Measurements from ENCODE around the gene DSG4. TPM values are rescaled to one million over a fixed set of nuclear protein-coding genes. Genes with fewer than 3 reads are reported as not detected.

DSG4 gene
- total RNA-seq, 6 donors from 2014 or later, result not detected

DNA sequence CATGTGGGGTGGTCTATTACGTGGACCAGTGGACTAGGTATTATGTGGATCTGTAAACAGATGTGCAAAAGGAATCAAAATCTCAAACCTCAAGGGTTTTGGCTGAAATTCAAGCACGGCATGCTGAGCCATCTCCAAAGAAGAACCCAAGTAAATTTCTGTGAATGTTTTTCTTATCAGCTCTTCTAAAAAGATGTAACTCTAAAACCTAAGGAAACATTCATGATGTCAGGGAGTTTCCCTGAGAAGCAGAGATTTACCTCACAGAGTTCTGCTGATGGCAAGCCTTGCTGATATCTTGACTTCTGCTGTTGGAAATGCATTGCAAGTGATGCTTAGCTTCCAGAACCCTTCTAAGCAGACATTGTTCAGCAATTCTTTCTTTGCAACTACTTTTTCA is 21.6 kb downstream of the DSG4 start:
- no peak overlapping the region for H3K27ac ChIP-seq
- H3K9me3 ChIP-seq, result no peaks in the 10 kb centered on the region
- DNase-seq (no peak), ATAC-seq (ENCODE audit: low FRiP score in 2 of 2) (no peak)
- WGBS, 2 donors, result 63 to 66% methylated on average over 2 of the region's 2 CpGs
- no peaks in the 10 kb centered on the region for H3K36me3 ChIP-seq
- no peak for TF ChIP-seq POLR2A (IDR thresholded peaks at IDR 0.05)
- no peak for TF ChIP-seq POLR2AphosphoS5 (IDR thresholded peaks at IDR 0.05)
- TF ChIP-seq CTCF (IDR thresholded peaks at IDR 0.05), result no peak
- TF ChIP-seq EP300 (IDR thresholded peaks at IDR 0.05), result no peak
- no peaks in the 10 kb centered on the region for H3K27me3 ChIP-seq
- H3K4me3 ChIP-seq, result no peak overlapping the region
- peaks cover 0 to 11% (median 0%) of the 10 kb centered on the region in 4 donors for H3K4me1 ChIP-seq

- 47 to 51% methylated on average over 6 of the region's 6 CpGs for WGBS, 2 donors
- Histone ChIP-seq H3K4me3 (no peak overlapping the region), H3K9me3 (no peaks in the 10 kb centered on the region), H3K4me1 (peaks cover 0 to 11% (median 0%) of the 10 kb centered on the region in 4 donors), H3K27ac (no peak overlapping the region), H3K36me3 (no peaks in the 10 kb centered on the region), H3K27me3 (no peaks in the 10 kb centered on the region)
- ATAC-seq (ENCODE audit: low FRiP score in 2 of 2) (no peak), DNase-seq (no peak)
- no peak for TF ChIP-seq POLR2AphosphoS5 (IDR thresholded peaks at IDR 0.05)
- TF ChIP-seq EP300 (IDR thresholded peaks at IDR 0.05), result no peak
- TF ChIP-seq POLR2A (IDR thresholded peaks at IDR 0.05), result no peak
- TF ChIP-seq CTCF (IDR thresholded peaks at IDR 0.05), result no peak
These were observed 22.9 kb downstream of the DSG4 start for GRCh38 chr18:31399306-31400032.

GRCh38 chr18:31401156-31402025 is 24.8 kb downstream of the DSG4 start:
- H3K36me3 ChIP-seq, result no peaks in the 10 kb centered on the region
- no peak overlapping the region for H3K27ac ChIP-seq
- ATAC-seq (ENCODE audit: low FRiP score in 2 of 2), result no peak
- no peak for DNase-seq
- no peaks in the 10 kb centered on the region for H3K9me3 ChIP-seq
- H3K4me3 ChIP-seq, result no peak overlapping the region
- H3K27me3 ChIP-seq, result no peaks in the 10 kb centered on the region
- no peak for TF ChIP-seq POLR2AphosphoS5 (IDR thresholded peaks at IDR 0.05)
- no peak for TF ChIP-seq CTCF (IDR thresholded peaks at IDR 0.05)
- WGBS, 2 donors, result 56 to 65% methylated on average over 6 of the region's 6 CpGs
- peaks cover 0 to 11% (median 0%) of the 10 kb centered on the region in 4 donors for H3K4me1 ChIP-seq

DNA sequence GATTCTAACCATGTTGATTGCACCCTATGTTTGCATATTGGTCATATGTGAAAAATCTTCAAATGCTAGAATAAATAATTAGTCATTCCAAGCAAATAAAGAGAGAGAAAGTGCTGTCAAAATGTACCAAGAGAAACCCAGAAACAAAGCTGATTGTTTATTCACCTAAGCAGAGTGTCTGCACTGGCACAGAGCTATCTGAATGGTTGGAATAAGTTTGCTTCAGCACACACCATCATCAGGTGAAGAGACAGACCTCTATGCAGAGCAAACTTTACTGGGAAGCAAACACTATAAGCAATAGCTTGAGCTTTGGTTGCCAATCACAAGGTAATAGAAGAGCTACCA is 25.4 kb downstream of the DSG4 start:
- TF ChIP-seq POLR2A (IDR thresholded peaks at IDR 0.05) (no peak), CTCF (IDR thresholded peaks at IDR 0.05) (no peak), POLR2AphosphoS5 (IDR thresholded peaks at IDR 0.05) (no peak), EP300 (IDR thresholded peaks at IDR 0.05) (no peak)
- no peak overlapping the region for H3K4me3 ChIP-seq
- ATAC-seq (ENCODE audit: low FRiP score in 2 of 2) (no peak), DNase-seq (no peak)
- H3K27me3 ChIP-seq, result no peaks in the 10 kb centered on the region
- no peaks in the 10 kb centered on the region for H3K36me3 ChIP-seq
- no peaks in the 10 kb centered on the region for H3K9me3 ChIP-seq
- no peak overlapping the region for H3K27ac ChIP-seq
- H3K4me1 ChIP-seq, result peaks cover 0 to 6% (median 0%) of the 10 kb centered on the region in 4 donors

Measured in upper lobe of left lung (tissue), 6 donors.